Sigmoid colon (tissue), 7 donors: ENCODE measurements around the gene PARL. TPM values are rescaled to one million over a fixed set of nuclear protein-coding genes. Genes with fewer than 3 reads are reported as not detected.

Experiments used
- DNase-seq: peaks from one replicate; pipeline ENCODE4 v3.0.0-alpha.2; 2019
- H3K27ac ChIP-seq, 4 donors: fragments of 200-600 bp; sonication (generic); one replicate each; pipeline ENCODE4 v1.5.1; 2016 to 2019; ENCODE audit warnings: mild to moderate bottlenecking in 1 of 4
- H3K27me3 ChIP-seq, 3 donors: fragments of 200-600 bp; sonication (generic); one replicate each; pipeline ENCODE4 v1.5.1; 2019; ENCODE audit warnings: mild to moderate bottlenecking in 1 of 3
- H3K36me3 ChIP-seq, 4 donors: fragments of 200-600 bp; sonication (generic); one replicate each; pipeline ENCODE4 v1.5.1; 2016 to 2019
- H3K4me1 ChIP-seq, 4 donors: fragments of 200-600 bp; sonication (generic); one replicate each; pipeline ENCODE4 v1.5.1; 2017 to 2019
- H3K4me3 ChIP-seq, 4 donors: fragments of 200-600 bp; sonication (generic); one replicate each; pipeline ENCODE4 v1.5.1; 2017 to 2019; ENCODE audit warnings: mild to moderate bottlenecking in 2 of 4, moderate library complexity in 1 of 4
- H3K9me3 ChIP-seq, 4 donors: fragments of 200-600 bp in 3 of 4; sonication (generic) in 3 of 4; one replicate each; pipeline versions ENCODE4 v1.5.1 to v1.6.1; 2013 to 2019
- CTCF ChIP-seq, 4 experiments: fragments of 450-650 bp in 3 of 4; fragments of 200-600 bp in 1 of 4; IDR thresholded peaks; one replicate each; pipeline ENCODE4 v1.5.1; 2016 to 2019; ENCODE audit warnings: antibody characterized with exemption in 4 of 4, mild to moderate bottlenecking in 3 of 4, moderate library complexity in 2 of 4
- EP300 ChIP-seq, 4 donors: sonication (generic); formaldehyde crosslinking; IDR thresholded peaks; one replicate each; pipeline ENCODE4 v1.6.1; 2017; ENCODE audit warnings: antibody characterized with exemption in 4 of 4
- POLR2A ChIP-seq, 2 donors: fragments of 450-650 bp; IDR thresholded peaks; one replicate each; pipeline ENCODE4 v1.6.1; 2016; ENCODE audit warnings: antibody characterized with exemption in 2 of 2, mild to moderate bottlenecking in 2 of 2, moderate library complexity in 2 of 2
- POLR2AphosphoS5 ChIP-seq, 4 donors: sonication (generic); formaldehyde crosslinking; IDR thresholded peaks; one replicate each; pipeline ENCODE4 v1.6.1; 2017; ENCODE audit warnings: antibody characterized with exemption in 4 of 4
- WGBS, 2 donors: extraction: QIAGEN DNeasy Blood & Tissue Kit; methylation state at CpG; one replicate each; pipeline ENCODE4 v1.1.7; 2013; 5-methylcytosine and 5-hydroxymethylcytosine counted together
- intact Hi-C: fragments of 100-400 bp; cut with DNase I; formaldehyde crosslinking; loops from one replicate; pipeline ENCODE4 v1.15.1; 2023
- polyA plus RNA-seq, 3 donors: library from polyadenylated mRNA; stranded (reverse); fragments of 200-250 nt; gene quantifications; one replicate each; pipeline ENCODE4 v1.2.3, GENCODE V29; 2013
- total RNA-seq, 4 donors: library from RNA; depleted of rRNA; stranded (reverse); fragments of >200 nt; gene quantifications; one replicate each; pipeline ENCODE4 v1.1.0, GENCODE V29; 2016
- donor health status: healthy with polysubstance abuse.
- donor health status: Bipolar disorder and iron deficiency.
- donor health status: healthy.

Gene PARL
- total and polyA plus RNA-seq, 7 donors, result 52.1 to 87.9 (median 58.3) TPM

GRCh38 chr3:183833516-183833915, 51.2 kb downstream of the PARL start:
- intact Hi-C loops, result no loop called here
- TF ChIP-seq POLR2AphosphoS5 (IDR thresholded peaks at IDR 0.05) (no peak), CTCF (IDR thresholded peaks at IDR 0.05) (no peak), EP300 (IDR thresholded peaks at IDR 0.05) (no peak), POLR2A (IDR thresholded peaks at IDR 0.05) (no peak)
- no peak for DNase-seq
- H3K4me1 ChIP-seq, result no peaks in the 10 kb centered on the region
- 97 to 99% methylated on average over 6 of the region's 6 CpGs for WGBS, 2 donors
- no peak overlapping the region for H3K27ac ChIP-seq
- H3K27me3 ChIP-seq, result no peaks in the 10 kb centered on the region
- no peaks in the 10 kb centered on the region for H3K9me3 ChIP-seq
- peaks cover 10 to 77% (median 20%) of the 10 kb centered on the region in 4 donors for H3K36me3 ChIP-seq
- no peak overlapping the region for H3K4me3 ChIP-seq

GRCh38 chr3:183830187-183830586, 54.5 kb downstream of the PARL start:
- Histone ChIP-seq H3K27me3 (no peaks in the 10 kb centered on the region), H3K4me1 (peaks cover 0 to 6% (median 3%) of the 10 kb centered on the region in 4 donors), H3K9me3 (no peaks in the 10 kb centered on the region), H3K4me3 (no peak overlapping the region), H3K36me3 (peaks cover 10 to 67% (median 18%) of the 10 kb centered on the region in 4 donors), H3K27ac (no peak overlapping the region)
- DNase-seq, result no peak
- WGBS, 2 donors, result 96 to 97% methylated on average over 9 of the region's 9 CpGs
- intact Hi-C loops, result no loop called here
- no peak for TF ChIP-seq POLR2AphosphoS5 (IDR thresholded peaks at IDR 0.05)
- no peak for TF ChIP-seq POLR2A (IDR thresholded peaks at IDR 0.05)
- TF ChIP-seq CTCF (IDR thresholded peaks at IDR 0.05), result no peak
- no peak for TF ChIP-seq EP300 (IDR thresholded peaks at IDR 0.05)

- DNase-seq, result no peak
- peaks cover 10 to 62% (median 18%) of the 10 kb centered on the region in 4 donors for H3K36me3 ChIP-seq
- no peak for TF ChIP-seq POLR2AphosphoS5 (IDR thresholded peaks at IDR 0.05)
- H3K27me3 ChIP-seq, result no peaks in the 10 kb centered on the region
- WGBS, 2 donors, result 97% methylated on average over 9 of the region's 9 CpGs
- H3K4me3 ChIP-seq, result no peak overlapping the region
- intact Hi-C loops, result no loop called here
- H3K9me3 ChIP-seq, result no peaks in the 10 kb centered on the region
- H3K27ac ChIP-seq, result no peak overlapping the region
- H3K4me1 ChIP-seq, result peaks cover 0 to 13% (median 10%) of the 10 kb centered on the region in 4 donors
Observed at GRCh38 chr3:183829466-183829865, 55.2 kb downstream of the PARL start.

- no peak overlapping the region for H3K4me3 ChIP-seq
- H3K9me3 ChIP-seq, result no peaks in the 10 kb centered on the region
- no peak overlapping the region for H3K27ac ChIP-seq
- no peak for DNase-seq
- no peaks in the 10 kb centered on the region for H3K27me3 ChIP-seq
- intact Hi-C loops, result no loop called here
- peaks cover 0 to 18% (median 13%) of the 10 kb centered on the region in 4 donors for H3K4me1 ChIP-seq
- WGBS, 2 donors, result 95 to 96% methylated on average over 7 of the region's 7 CpGs
- H3K36me3 ChIP-seq, result peaks cover 10 to 52% (median 15%) of the 10 kb centered on the region in 4 donors
- no peak for TF ChIP-seq CTCF (IDR thresholded peaks at IDR 0.05)
Observed at GRCh38 chr3:183828538-183828870, 56.2 kb downstream of the PARL start.

- Histone ChIP-seq H3K36me3 (peaks cover 6 to 47% (median 10%) of the 10 kb centered on the region in 4 donors), H3K27me3 (no peaks in the 10 kb centered on the region), H3K27ac (no peak overlapping the region), H3K4me3 (no peak overlapping the region), H3K4me1 (peaks cover 0 to 18% (median 13%) of the 10 kb centered on the region in 4 donors), H3K9me3 (no peaks in the 10 kb centered on the region)
- WGBS, 2 donors, result 87 to 91% methylated on average over 14 of the region's 14 CpGs
- TF ChIP-seq CTCF (IDR thresholded peaks at IDR 0.05) (no peak), POLR2AphosphoS5 (IDR thresholded peaks at IDR 0.05) (no peak), POLR2A (IDR thresholded peaks at IDR 0.05) (no peak), EP300 (IDR thresholded peaks at IDR 0.05) (no peak)
- intact Hi-C loops, result no loop called here
- no peak for DNase-seq
Observed at GRCh38 chr3:183827809-183828537, 56.7 kb downstream of the PARL start.
